Hepatic stellate cell (primary cell): Measurements from ENCODE around the gene AQP3.
"Not testable (repeated sequence)": the region's sequence is repeated elsewhere in the genome, so short reads cannot be mapped to it uniquely, and the experiment has no call there.

Source experiments
- DNase-seq: peaks from one replicate; pipeline ENCODE4 v3.0.0; 2011; ENCODE audit warnings: low spot score

The AQP3 gene

DNA sequence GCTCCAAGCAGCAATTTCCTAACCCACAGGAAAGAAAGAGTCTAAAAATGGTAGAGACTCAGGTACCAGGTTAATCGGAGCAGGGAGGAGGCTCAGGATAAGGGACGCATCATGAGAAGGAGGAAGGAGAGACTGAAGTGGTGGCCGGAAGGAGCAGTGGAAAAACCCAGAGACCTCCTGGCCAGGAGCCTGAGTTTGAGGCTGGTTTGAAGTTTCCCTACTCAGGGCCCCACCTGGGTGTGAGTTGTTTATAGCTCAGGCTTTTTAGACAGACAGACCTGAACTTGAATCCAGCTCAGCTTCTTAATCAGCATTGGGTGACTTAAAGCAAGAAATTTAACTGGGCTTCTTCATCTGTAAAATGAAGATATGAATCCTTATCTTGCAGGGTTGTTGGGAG lies 33.1 kb downstream of the AQP3 start:
- no peak for DNase-seq

GRCh38 chr9:33408087-33408486 lies 39.3 kb downstream of the AQP3 start:
- no peak for DNase-seq

DNA sequence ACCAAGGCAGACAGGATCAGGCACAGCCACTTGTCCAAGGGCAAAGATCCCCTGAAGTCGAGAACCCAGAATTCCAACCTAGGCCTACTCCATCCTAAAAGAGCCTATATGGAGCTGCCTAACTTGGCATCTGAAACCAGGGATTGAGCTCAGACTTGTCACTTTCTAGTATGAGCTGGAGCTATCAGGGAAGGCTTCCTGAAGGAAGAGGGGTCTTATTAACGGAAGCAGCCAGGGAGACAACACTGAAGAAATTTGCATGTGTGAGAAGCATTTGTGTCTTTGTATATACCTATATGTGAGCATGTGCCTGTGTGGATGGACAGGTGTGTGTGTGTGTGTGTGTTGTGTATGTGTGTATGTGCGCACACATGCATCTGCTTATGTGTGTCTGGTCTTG lies 40.3 kb downstream of the AQP3 start:
- no peak for DNase-seq

GRCh38 chr9:33404788-33405362 lies 42.5 kb downstream of the AQP3 start:
- DNase-seq = no peak

GRCh38 chr9:33403941-33404787 lies 43.2 kb downstream of the AQP3 start:
- DNase-seq = no peak

GRCh38 chr9:33402371-33402770 lies 45.0 kb downstream of the AQP3 start, which contains the start of gene AQP7:
TSS of gene AQP7 (minus strand) at chr9:33402568. CDS start at chr9:33401262, 1,306 bp downstream.
- DNase-seq = not testable (repeated sequence)

GRCh38 chr9:33401809-33402208 lies 45.6 kb downstream of the AQP3 start:
- DNase-seq = not testable (repeated sequence)

DNA sequence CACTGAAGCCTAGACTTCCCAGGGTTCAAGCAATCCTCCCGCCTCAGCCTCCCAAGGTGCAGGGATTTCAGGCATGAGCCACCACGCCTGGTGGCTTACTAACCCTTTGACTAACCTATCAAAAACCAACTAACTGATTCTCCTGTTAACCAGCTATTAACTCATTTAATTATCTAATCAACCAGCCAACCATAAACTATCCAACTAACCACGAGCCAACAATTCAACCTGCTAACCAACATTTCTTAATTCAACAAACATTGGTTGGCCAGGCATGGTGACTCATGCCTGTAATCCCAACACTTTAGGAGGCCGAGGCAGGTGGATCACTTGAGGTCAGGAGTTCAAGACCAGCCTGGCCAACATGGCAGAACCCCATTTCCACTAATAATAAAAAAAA lies 48.3 kb downstream of the AQP3 start:
- DNase-seq = not testable (repeated sequence)

GRCh38 chr9:33397801-33398200 lies 49.6 kb downstream of the AQP3 start:
- not testable (repeated sequence) for DNase-seq

DNA sequence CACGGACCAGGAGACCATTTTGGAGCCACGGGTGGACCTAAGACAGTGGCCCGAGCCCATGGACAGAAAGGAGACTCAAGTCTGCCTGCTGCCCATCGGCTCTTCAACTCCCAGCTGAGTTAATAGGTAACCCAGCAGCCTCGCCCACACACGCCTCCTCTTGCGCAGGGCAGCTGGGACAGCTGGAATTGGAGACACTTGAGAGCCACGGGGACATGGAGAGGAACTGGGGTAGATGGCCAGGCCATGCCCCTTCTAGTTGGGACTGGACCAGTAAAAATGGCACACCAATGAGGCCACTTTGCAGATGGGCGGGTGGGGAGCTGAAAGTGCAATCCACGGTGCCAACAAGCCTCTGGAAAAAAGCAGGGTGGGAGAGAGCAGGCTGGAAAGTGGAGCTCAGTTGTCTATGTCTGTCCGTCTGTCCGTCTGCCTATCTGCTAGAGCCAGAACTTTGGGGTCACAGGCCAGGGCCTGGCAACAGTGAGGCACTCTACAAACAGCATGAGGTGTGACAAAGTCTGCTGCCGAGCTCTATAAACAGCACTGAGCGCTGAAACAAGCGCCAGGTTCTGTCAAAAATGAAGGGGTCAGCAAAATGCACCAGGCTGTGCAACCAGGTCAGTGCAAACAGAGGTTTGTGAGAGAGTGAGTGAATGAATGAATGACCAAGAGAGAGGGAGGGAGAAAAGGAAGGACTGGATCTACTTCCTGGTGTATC lies 52.1 kb downstream of the AQP3 start:
- DNase-seq = not testable (repeated sequence)

DNA sequence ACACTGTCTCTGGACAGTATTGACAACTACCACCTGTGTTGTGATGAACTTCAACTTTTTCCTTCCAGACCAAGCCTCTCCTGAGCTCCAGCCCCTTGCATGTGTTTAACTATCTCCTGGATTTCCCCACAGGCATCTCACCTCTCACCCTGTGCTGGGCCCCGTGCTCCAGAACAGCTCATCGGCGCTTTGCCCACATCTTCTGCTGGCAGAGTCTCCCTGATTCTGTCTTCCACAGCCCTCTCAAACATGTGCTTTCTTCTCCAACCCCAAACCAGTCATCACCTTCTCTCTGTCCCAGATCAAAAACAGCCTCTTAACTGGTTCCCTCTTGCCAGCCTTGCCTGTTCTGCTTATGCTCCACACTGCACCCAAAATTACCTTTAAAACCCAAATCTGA lies 53.4 kb downstream of the AQP3 start:
- DNase-seq = not testable (repeated sequence)

- no peak for DNase-seq
Observed at GRCh38 chr9:33393581-33393980, 53.8 kb downstream of the AQP3 start.

DNA sequence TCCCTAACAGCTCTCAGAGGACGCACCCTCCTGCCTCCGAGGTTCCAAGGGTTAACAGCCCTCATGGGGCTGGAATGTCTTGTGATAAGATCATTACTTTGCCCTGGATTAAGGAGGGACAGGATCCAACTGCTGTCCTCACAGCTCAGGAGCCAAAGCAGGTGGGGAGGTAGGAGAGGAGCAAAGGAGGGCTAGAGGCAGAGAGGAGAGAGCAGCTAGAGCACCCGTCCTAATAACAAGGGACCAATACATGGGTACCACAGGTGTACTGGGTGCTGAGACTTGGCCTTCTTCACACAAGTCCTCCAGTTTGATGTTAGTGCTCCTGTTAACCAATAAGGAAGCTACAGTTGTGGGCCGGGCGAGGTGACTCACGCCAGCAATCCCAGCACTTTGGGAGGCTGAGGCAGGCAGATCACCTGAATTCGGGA lies 54.8 kb downstream of the AQP3 start:
- DNase-seq = not testable (repeated sequence)
